GM12872 (cell line): ENCODE results near the gene PLA2G2D.

Experiments used
- TF ChIP-seq, protein P1 (sequence below): IDR thresholded peaks from 3 replicates; pipeline ENCODE4 v1.5.1; 2011; ENCODE audit warnings: low read depth, mild to moderate bottlenecking, low read length, moderate library complexity; ENCODE audit not compliant: insufficient read depth

PLA2G2D gene

DNA sequence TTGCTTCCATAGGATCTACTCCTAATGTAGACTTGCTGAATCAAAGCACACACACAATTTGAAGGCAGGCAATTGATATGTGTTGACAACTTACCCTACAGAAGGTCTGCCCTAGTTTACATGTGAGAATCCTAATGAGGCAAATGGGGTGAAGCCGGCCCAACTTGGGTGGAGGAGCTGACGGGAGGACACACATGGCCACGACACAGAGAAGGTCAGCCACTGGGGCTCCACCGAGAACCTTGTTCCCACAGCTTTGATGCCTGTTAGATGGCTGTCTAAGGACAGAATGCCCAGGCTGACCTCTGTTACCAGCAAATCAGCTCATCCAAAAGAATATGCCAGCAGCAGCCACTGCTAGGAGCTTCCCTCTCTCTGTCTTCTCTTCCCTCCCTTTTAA is 1.5 kb upstream of the PLA2G2D start:
- TF ChIP-seq, protein P1, sequence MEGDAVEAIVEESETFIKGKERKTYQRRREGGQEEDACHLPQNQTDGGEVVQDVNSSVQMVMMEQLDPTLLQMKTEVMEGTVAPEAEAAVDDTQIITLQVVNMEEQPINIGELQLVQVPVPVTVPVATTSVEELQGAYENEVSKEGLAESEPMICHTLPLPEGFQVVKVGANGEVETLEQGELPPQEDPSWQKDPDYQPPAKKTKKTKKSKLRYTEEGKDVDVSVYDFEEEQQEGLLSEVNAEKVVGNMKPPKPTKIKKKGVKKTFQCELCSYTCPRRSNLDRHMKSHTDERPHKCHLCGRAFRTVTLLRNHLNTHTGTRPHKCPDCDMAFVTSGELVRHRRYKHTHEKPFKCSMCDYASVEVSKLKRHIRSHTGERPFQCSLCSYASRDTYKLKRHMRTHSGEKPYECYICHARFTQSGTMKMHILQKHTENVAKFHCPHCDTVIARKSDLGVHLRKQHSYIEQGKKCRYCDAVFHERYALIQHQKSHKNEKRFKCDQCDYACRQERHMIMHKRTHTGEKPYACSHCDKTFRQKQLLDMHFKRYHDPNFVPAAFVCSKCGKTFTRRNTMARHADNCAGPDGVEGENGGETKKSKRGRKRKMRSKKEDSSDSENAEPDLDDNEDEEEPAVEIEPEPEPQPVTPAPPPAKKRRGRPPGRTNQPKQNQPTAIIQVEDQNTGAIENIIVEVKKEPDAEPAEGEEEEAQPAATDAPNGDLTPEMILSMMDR: no peak

GRCh38 chr1:20117236-20117635 is 2.1 kb downstream of the PLA2G2D start:
- TF ChIP-seq, protein P1: no peak

DNA sequence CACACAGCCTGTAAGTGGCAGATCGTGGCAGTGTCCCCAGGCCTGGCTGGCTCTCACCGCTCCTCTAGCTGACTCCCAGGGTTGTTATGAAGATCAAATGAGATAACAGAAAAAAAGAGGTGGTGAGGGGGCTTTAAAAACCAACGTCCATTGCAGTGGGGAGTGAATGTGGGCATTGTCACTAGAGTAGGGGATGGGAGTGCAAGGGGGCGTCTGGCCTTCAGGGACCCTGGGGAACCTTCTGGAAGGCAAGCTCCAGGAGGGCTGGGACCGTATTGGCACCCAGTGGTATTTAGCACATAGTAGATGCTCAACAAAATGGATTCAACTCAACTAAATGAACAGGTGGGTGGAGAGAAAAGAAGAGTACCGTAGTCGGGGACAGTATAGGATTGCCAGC is 3.4 kb downstream of the PLA2G2D start:
- TF ChIP-seq, protein P1: no peak

DNA sequence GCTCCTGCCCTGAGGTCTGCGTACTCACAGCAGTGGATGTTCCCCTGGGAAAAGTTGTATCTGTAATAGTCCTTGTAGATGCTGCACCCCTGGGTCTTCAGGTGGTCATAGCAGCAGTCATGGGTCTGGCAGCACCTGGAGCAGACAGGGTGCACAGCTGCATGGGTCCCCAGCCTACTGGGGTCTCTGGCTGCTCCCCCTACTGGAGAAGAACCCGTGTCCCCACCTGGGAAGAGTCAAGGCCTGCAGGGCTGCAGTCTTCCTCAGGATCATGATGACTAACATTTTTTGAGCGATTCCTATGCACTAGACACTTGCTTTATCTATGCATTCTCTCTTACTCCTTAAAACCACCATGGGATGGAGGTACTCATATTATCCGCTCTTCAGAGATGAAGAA is 3.9 kb downstream of the PLA2G2D start:
- TF ChIP-seq, protein P1: peak; percentile 19; the same call in 1 of the 3 replicates

DNA sequence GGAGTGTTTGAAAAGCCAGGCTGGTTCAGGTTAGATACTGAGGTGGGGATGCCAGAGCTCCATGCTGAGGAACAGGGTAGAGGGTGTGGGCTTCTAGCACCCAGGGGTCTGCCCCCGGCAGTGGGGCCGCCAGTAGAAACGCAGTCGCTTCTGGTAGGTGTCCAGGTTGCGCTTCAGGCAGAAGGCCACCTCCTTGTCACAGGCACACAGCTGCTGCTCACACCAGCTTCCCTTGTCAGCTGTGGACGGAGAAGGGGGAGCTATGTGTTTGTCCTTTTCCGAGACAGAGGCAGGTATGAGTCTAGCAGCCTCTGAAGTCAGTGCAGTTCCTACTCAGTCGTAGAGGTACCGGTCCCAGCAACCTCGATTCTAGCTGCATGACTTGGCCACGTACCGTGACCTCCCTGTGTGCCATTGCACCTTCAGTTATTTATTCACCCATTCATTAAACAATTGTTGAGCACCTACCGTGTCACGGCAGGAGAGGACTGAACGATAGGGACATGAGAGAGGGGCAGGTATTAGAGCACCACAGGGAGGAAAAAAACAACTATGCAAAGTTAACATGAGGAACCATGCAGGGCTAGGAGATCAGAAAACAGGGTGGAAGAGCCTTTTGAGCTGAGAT is 5.2 kb downstream of the PLA2G2D start:
- TF ChIP-seq, protein P1: no peak

DNA sequence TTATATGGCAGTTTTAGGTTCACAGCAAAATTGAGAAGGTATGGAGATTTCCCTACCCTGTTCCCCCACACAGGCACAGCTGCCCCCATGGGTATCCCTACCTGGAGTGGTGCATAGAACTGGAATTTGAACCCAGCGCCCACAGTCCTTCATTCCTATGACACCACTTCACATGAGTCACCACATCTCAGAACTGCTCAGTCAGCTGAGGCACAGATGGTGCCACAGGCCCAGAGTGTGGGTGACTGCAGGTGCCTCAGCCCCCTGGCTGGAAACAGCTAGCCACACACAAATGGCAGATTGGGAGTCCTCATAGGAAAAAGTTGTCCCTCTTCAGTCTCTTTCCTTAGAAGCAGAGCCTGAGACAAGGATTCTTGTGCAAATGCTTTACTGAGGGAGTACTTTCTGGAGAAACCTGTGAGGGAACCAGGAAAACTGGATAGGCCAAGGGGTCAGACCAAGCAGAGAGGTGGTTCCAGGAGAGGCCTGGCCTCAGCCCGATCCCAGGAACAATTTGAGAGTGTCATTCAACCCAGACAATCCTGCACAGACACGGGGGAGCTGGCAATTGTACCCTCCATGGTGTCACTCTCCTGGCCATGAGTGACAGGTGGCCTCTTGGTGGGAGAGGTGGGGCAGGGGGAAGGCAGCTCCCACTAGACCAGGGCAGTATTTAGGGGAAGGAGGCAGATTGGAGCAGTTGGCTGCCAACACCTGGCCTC is 6.9 kb downstream of the PLA2G2D start:
- TF ChIP-seq, protein P1: no peak

DNA sequence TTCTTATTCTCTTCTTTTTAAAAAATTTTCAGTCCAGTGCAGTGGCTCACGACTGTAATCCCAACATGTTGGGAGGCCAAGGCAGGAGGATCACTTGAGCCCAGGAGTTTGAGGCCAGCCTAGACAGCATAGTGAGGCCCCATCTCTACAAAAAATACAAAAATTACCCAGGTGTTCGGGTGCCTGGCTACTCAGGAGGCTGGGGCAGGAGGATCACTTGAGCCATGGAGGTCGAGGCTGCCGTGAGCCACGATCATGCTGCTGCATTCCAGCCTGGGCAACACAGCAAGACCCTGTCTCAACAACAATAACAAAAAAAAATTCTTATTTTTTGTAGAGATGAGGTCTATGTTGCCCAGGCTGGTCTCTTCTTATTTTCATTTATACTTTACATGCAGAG is 7.9 kb downstream of the PLA2G2D start:
- TF ChIP-seq, protein P1: no peak
